CD4-positive, alpha-beta memory T cell (primary cell): Measurements from ENCODE around the gene ADAMTSL1. TPM values are rescaled to one million over a fixed set of nuclear protein-coding genes. Genes with fewer than 3 reads are reported as not detected.

Experiments
- CTCF ChIA-PET: fragments of 350-600 bp; sonication (Branson Sonifier 250); formaldehyde crosslinking; loops from one replicate; lab custom pipeline; 2021; ENCODE audit warnings: inconsistent platforms; ENCODE audit not compliant: partially characterized antibody; lab: Charles Lee
- POLR2A ChIA-PET: fragments of 350-600 bp; sonication (Branson Sonifier 250); formaldehyde crosslinking; loops from one replicate; lab custom pipeline; 2021; ENCODE audit not compliant: partially characterized antibody; lab: Charles Lee
- DNase-seq, 5 donors: peaks; one replicate each; pipeline versions ENCODE4 v3.0.0 to v3.0.0-alpha.2; 2020 to 2022; ENCODE audit warnings: mixed read lengths in 1 of 5
- H3K27ac ChIP-seq: one replicate; pipeline ENCODE4 v1.7.0; 2013; ENCODE audit warnings: low read depth, low read length
- H3K27me3 ChIP-seq: 2 replicates; pipeline ENCODE4 v1.7.0; 2013; ENCODE audit warnings: mild to moderate bottlenecking, low read length, moderate library complexity; ENCODE audit not compliant: insufficient read depth
- H3K36me3 ChIP-seq: 2 replicates; pipeline ENCODE4 v1.7.0; 2013; ENCODE audit warnings: mild to moderate bottlenecking, low read length, moderate library complexity; ENCODE audit not compliant: insufficient read depth
- H3K4me1 ChIP-seq: 2 replicates; pipeline ENCODE4 v1.7.0; 2013; ENCODE audit warnings: mild to moderate bottlenecking, low read length, moderate library complexity; ENCODE audit not compliant: insufficient read depth
- H3K4me3 ChIP-seq, 2 donors: one replicate each; pipeline ENCODE4 v1.7.0; 2013; ENCODE audit warnings: low read length in 2 of 2, mild to moderate bottlenecking in 1 of 2
- H3K9me3 ChIP-seq, 2 donors: one replicate each; pipeline ENCODE4 v1.7.0; 2013; ENCODE audit warnings: low read length in 2 of 2, control low read depth in 1 of 2; ENCODE audit not compliant: control insufficient read depth in 1 of 2
- H3K27ac Mint-ChIP-seq, 7 donors: one replicate each; pipeline ENCODE4 v1.8.0; 2020 to 2021; ENCODE audit warnings: mixed read lengths in 7 of 7, mild to moderate bottlenecking in 6 of 7, inconsistent platforms in 3 of 7, moderate library complexity in 3 of 7
- H3K27me3 Mint-ChIP-seq, 2 donors: one replicate each; pipeline ENCODE4 v1.8.0; 2020 to 2021; ENCODE audit warnings: mixed read lengths in 2 of 2
- H3K36me3 Mint-ChIP-seq, 2 donors: one replicate each; pipeline ENCODE4 v1.8.0; 2020 to 2021; ENCODE audit warnings: mixed read lengths in 2 of 2, inconsistent platforms in 1 of 2, mild to moderate bottlenecking in 1 of 2
- H3K4me1 Mint-ChIP-seq, 4 donors: one replicate each; pipeline ENCODE4 v1.8.0; 2020 to 2021; ENCODE audit warnings: mixed read lengths in 4 of 4, mild to moderate bottlenecking in 1 of 4
- H3K4me3 Mint-ChIP-seq, 8 donors: one replicate each; pipeline ENCODE4 v1.8.0; 2020 to 2021; ENCODE audit warnings: mixed read lengths in 8 of 8, mild to moderate bottlenecking in 7 of 8, moderate library complexity in 6 of 8, inconsistent platforms in 3 of 8
- H3K9me3 Mint-ChIP-seq, 8 donors: one replicate each; pipeline ENCODE4 v1.8.0; 2020 to 2021; ENCODE audit warnings: mixed read lengths in 8 of 8, mild to moderate bottlenecking in 5 of 8, inconsistent platforms in 3 of 8, moderate library complexity in 1 of 8
- intact Hi-C: fragments of 100-400 bp; cut with micrococcal nuclease; formaldehyde crosslinking; loops from one replicate; pipeline ENCODE4 v1.15.1; 2023
- polyA plus RNA-seq, 2 donors: library from polyadenylated mRNA; unstranded; fragments of 300-500 nt; fragmentation: Illumina TruSeq; gene quantifications; one replicate each; pipeline ENCODE4 v1.2.3, GENCODE V29; 2021
- total RNA-seq, 2 experiments: library from RNA; stranded (reverse); gene quantifications; one replicate each; pipeline ENCODE4 v1.2.3, GENCODE V29; 2021

The ADAMTSL1 gene
- total and polyA plus RNA-seq, 4 experiments from 2014 or later: not detected

- no peak overlapping the region for H3K4me3 Mint-ChIP-seq
- H3K36me3 Mint-ChIP-seq: no peaks in the 10 kb centered on the region
- peaks cover 2 to 20% (median 12%) of the 10 kb centered on the region in 8 donors for H3K9me3 Mint-ChIP-seq
- no peaks in the 10 kb centered on the region for H3K4me1 Mint-ChIP-seq
- no peak for DNase-seq
- no peaks in the 10 kb centered on the region for H3K4me1 ChIP-seq
- intact Hi-C loops: no loop called here
- no peaks in the 10 kb centered on the region for H3K27me3 ChIP-seq
- H3K27ac Mint-ChIP-seq: no peak overlapping the region
- H3K27ac ChIP-seq: no peak overlapping the region
- ChIA-PET POLR2A (no interaction called here), CTCF (no interaction called here)
- peaks cover 1 to 5% of the 10 kb centered on the region in 2 donors for H3K27me3 Mint-ChIP-seq
- H3K9me3 ChIP-seq: no peaks in the 10 kb centered on the region
- H3K36me3 ChIP-seq: no peaks in the 10 kb centered on the region
- H3K4me3 ChIP-seq: no peak overlapping the region
Measured at GRCh38 chr9:18906656-18907395, 432.9 kb downstream of the ADAMTSL1 start.

- Histone ChIP-seq H3K4me3 (no peak overlapping the region), H3K27ac (no peak overlapping the region), H3K9me3 (no peaks in the 10 kb centered on the region), H3K27me3 (no peaks in the 10 kb centered on the region), H3K36me3 (no peaks in the 10 kb centered on the region), H3K4me1 (no peaks in the 10 kb centered on the region)
- no peak for DNase-seq
- H3K27ac Mint-ChIP-seq: no peak overlapping the region
- ChIA-PET POLR2A (no interaction called here), CTCF (no interaction called here)
- intact Hi-C loops: no loop called here
- no peak overlapping the region for H3K4me3 Mint-ChIP-seq
- no peaks in the 10 kb centered on the region for H3K36me3 Mint-ChIP-seq
- H3K4me1 Mint-ChIP-seq: no peaks in the 10 kb centered on the region
- H3K27me3 Mint-ChIP-seq: peaks cover 3 to 5% of the 10 kb centered on the region in 2 donors
- H3K9me3 Mint-ChIP-seq: peaks cover 0 to 8% (median 4%) of the 10 kb centered on the region in 8 donors
Measured at GRCh38 chr9:18907927-18908625, 434.1 kb downstream of the ADAMTSL1 start.

- Mint-ChIP-seq H3K4me1 (no peaks in the 10 kb centered on the region), H3K9me3 (peaks cover 0 to 3% (median 0%) of the 10 kb centered on the region in 8 donors), H3K27me3 (peaks cover 3 to 5% of the 10 kb centered on the region in 2 donors), H3K36me3 (no peaks in the 10 kb centered on the region), H3K27ac (no peak overlapping the region), H3K4me3 (no peak overlapping the region)
- Histone ChIP-seq H3K27me3 (no peaks in the 10 kb centered on the region), H3K9me3 (no peaks in the 10 kb centered on the region), H3K27ac (no peak overlapping the region), H3K36me3 (no peaks in the 10 kb centered on the region), H3K4me3 (no peak overlapping the region), H3K4me1 (no peaks in the 10 kb centered on the region)
- CTCF ChIA-PET: no interaction called here
- DNase-seq: no peak
- POLR2A ChIA-PET: no interaction called here
- intact Hi-C loops: no loop called here
Measured at GRCh38 chr9:18909140-18910018, 435.4 kb downstream of the ADAMTSL1 start.

- intact Hi-C loops: no loop called here
- H3K4me1 ChIP-seq: no peaks in the 10 kb centered on the region
- no peak overlapping the region for H3K4me3 Mint-ChIP-seq
- peaks cover 0 to 3% (median 0%) of the 10 kb centered on the region in 8 donors for H3K9me3 Mint-ChIP-seq
- H3K36me3 Mint-ChIP-seq: no peaks in the 10 kb centered on the region
- H3K36me3 ChIP-seq: no peaks in the 10 kb centered on the region
- H3K27ac ChIP-seq: no peak overlapping the region
- H3K27ac Mint-ChIP-seq: no peak overlapping the region
- DNase-seq: no peak
- H3K4me1 Mint-ChIP-seq: no peaks in the 10 kb centered on the region
- no peaks in the 10 kb centered on the region for H3K9me3 ChIP-seq
- CTCF ChIA-PET: no interaction called here
- H3K4me3 ChIP-seq: no peak overlapping the region
- H3K27me3 ChIP-seq: no peaks in the 10 kb centered on the region
- peaks cover 3 to 5% of the 10 kb centered on the region in 2 donors for H3K27me3 Mint-ChIP-seq
- POLR2A ChIA-PET: no interaction called here
Measured at GRCh38 chr9:18910435-18910834, 436.5 kb downstream of the ADAMTSL1 start.

GRCh38 chr9:18910916-18911315, 437.0 kb downstream of the ADAMTSL1 start:
- no peaks in the 10 kb centered on the region for H3K9me3 ChIP-seq
- Mint-ChIP-seq H3K27me3 (peaks cover 3 to 5% of the 10 kb centered on the region in 2 donors), H3K4me1 (no peaks in the 10 kb centered on the region), H3K9me3 (peaks cover 0 to 3% (median 0%) of the 10 kb centered on the region in 8 donors), H3K36me3 (no peaks in the 10 kb centered on the region), H3K4me3 (no peak overlapping the region), H3K27ac (no peak overlapping the region)
- no peaks in the 10 kb centered on the region for H3K27me3 ChIP-seq
- no peak overlapping the region for H3K27ac ChIP-seq
- H3K4me3 ChIP-seq: no peak overlapping the region
- CTCF ChIA-PET: no interaction called here
- POLR2A ChIA-PET: no interaction called here
- intact Hi-C loops: no loop called here
- H3K4me1 ChIP-seq: no peaks in the 10 kb centered on the region
- DNase-seq: no peak
- no peaks in the 10 kb centered on the region for H3K36me3 ChIP-seq

- Histone ChIP-seq H3K9me3 (no peaks in the 10 kb centered on the region), H3K36me3 (no peaks in the 10 kb centered on the region), H3K4me3 (no peak overlapping the region), H3K27ac (no peak overlapping the region), H3K27me3 (no peaks in the 10 kb centered on the region), H3K4me1 (no peaks in the 10 kb centered on the region)
- H3K36me3 Mint-ChIP-seq: no peaks in the 10 kb centered on the region
- no peak for DNase-seq
- H3K27ac Mint-ChIP-seq: no peak overlapping the region
- peaks cover 0 to 3% (median 0%) of the 10 kb centered on the region in 8 donors for H3K9me3 Mint-ChIP-seq
- peaks cover 3 to 5% of the 10 kb centered on the region in 2 donors for H3K27me3 Mint-ChIP-seq
- H3K4me1 Mint-ChIP-seq: no peaks in the 10 kb centered on the region
- no peak overlapping the region for H3K4me3 Mint-ChIP-seq
- intact Hi-C loops: no loop called here
- CTCF ChIA-PET: no interaction called here
- POLR2A ChIA-PET: no interaction called here
Measured at GRCh38 chr9:18911714-18912342, 437.9 kb downstream of the ADAMTSL1 start.
